ENCODE measurements around the gene CDK5RAP1. TPM values are rescaled to one million over a fixed set of nuclear protein-coding genes. Genes with fewer than 3 reads are reported as not detected.

Gene CDK5RAP1
- total and polyA plus RNA-seq, 9 of the 15 experiments (the other 6 are each of a cell fraction or from before 2014, with no cell fraction given) = 41.6 to 127 (median 58.3) TPM

GRCh38 chr20:33442136-33443005, 41.1 kb upstream of the CDK5RAP1 start (continued):
- TF ChIP-seq ZBTB33 (CRISPR knock-in tag; IDR thresholded peaks at IDR 0.05) (peak; percentile 76), TFAP4 (CRISPR knock-in tag; IDR thresholded peaks at IDR 0.05; ENCODE audit: borderline replicate concordance) (peak; percentile 83; the same call in 1 of the 2 replicates), NCOA4 (IDR thresholded peaks at IDR 0.05; ENCODE audit: partially characterized antibody) (no peak)
